ENCODE results near the gene SLC12A9.

DNA sequence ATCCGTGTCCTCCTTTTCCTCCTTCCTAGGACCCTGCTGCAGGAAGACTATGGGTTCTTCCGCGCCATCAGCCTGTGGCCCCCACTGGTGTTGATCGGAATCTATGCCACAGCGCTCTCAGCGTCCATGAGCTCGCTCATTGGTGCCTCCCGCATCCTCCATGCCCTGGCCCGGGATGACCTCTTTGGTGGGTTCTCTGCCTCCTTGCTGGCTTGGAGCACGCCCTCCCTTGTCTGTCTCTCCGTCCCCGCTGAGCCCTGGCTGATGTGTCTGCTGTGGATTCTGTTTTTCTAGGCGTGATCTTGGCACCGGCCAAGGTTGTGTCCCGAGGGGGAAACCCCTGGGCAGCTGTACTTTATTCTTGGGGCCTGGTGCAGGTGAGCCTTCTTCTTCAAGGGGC lies 7.3 kb downstream of the SLC12A9 start:
- no peak for TF ChIP-seq POLR2A (IDR thresholded peaks at IDR 0.05)
- TF ChIP-seq, protein P1, sequence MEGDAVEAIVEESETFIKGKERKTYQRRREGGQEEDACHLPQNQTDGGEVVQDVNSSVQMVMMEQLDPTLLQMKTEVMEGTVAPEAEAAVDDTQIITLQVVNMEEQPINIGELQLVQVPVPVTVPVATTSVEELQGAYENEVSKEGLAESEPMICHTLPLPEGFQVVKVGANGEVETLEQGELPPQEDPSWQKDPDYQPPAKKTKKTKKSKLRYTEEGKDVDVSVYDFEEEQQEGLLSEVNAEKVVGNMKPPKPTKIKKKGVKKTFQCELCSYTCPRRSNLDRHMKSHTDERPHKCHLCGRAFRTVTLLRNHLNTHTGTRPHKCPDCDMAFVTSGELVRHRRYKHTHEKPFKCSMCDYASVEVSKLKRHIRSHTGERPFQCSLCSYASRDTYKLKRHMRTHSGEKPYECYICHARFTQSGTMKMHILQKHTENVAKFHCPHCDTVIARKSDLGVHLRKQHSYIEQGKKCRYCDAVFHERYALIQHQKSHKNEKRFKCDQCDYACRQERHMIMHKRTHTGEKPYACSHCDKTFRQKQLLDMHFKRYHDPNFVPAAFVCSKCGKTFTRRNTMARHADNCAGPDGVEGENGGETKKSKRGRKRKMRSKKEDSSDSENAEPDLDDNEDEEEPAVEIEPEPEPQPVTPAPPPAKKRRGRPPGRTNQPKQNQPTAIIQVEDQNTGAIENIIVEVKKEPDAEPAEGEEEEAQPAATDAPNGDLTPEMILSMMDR (IDR thresholded peaks at IDR 0.05): no peak
